Psoas muscle (tissue), 8 donors: ENCODE results near the gene TMEM63B. TPM values are rescaled to one million over a fixed set of nuclear protein-coding genes. Genes with fewer than 3 reads are reported as not detected.

Experiments
- ATAC-seq, 4 donors: fragments of 200-7000 bp; cut with Tn5 transposase; one replicate each; pipeline ENCODE4 v1.9.1; 2020; ENCODE audit warnings: moderate library complexity in 3 of 4, mild to moderate bottlenecking in 2 of 4
- DNase-seq, 2 donors: peaks; one replicate each; pipeline ENCODE4 v3.0.0-alpha.2; 2020
- H3K27ac ChIP-seq: fragments of 200-600 bp; one replicate; pipeline ENCODE4 v1.8.0; 2022
- H3K27me3 ChIP-seq, 3 donors: fragments of 200-600 bp in 1 of 3; one replicate each; pipeline versions ENCODE4 v1.6.1 to v1.8.0; 2013 to 2022; ENCODE audit warnings: low read length in 2 of 3, mild to moderate bottlenecking in 2 of 3, moderate library complexity in 1 of 3; ENCODE audit not compliant: insufficient read depth in 3 of 3
- H3K36me3 ChIP-seq, 2 donors: fragments of 200-600 bp in 1 of 2; one replicate each; pipeline versions ENCODE4 v1.6.1 to v1.8.0; 2013 to 2022; ENCODE audit warnings: low read depth in 1 of 2, mild to moderate bottlenecking in 1 of 2, moderate library complexity in 1 of 2; ENCODE audit not compliant: insufficient read depth in 1 of 2
- H3K4me1 ChIP-seq: fragments of 200-600 bp; one replicate; pipeline ENCODE4 v1.8.0; 2022
- H3K4me3 ChIP-seq: fragments of 200-600 bp; one replicate; pipeline ENCODE4 v1.8.0; 2022; ENCODE audit warnings: mild to moderate bottlenecking
- H3K9me3 ChIP-seq: fragments of 200-600 bp; one replicate; pipeline ENCODE4 v1.8.0; 2022
- WGBS, 3 donors: extraction: QIAGEN DNeasy Blood & Tissue Kit; methylation state at CpG; one replicate each; pipeline versions ENCODE4 v1.1.6 to v1.1.7; 2013; 5-methylcytosine and 5-hydroxymethylcytosine counted together
- intact Hi-C, 2 donors: fragments of 100-400 bp; cut with DNase I; formaldehyde crosslinking; loops; one replicate each; pipeline versions ENCODE4 v1.11.0 to v1.14.2; 2022
- polyA plus RNA-seq, 3 donors: library from polyadenylated mRNA; stranded (reverse); fragments of 200-250 nt; gene quantifications; one replicate each; pipeline ENCODE4 v1.2.3, GENCODE V29; 2013
- total RNA-seq, 4 donors: library from RNA; stranded (reverse); fragmentation: NEBNext Ultra II Directional in 2 of 4; extraction: Animal tissue kit (Norgen Biotek cat#: 25700) in 2 of 4; gene quantifications; one replicate each; pipeline versions ENCODE4 v1.2.1 to v1.2.4, GENCODE V29; 2021 to 2023
- TF ChIP-seq, protein P1 (sequence below): fragments of 200-600 bp; IDR thresholded peaks from one replicate; pipeline ENCODE4 v1.8.0; 2022; ENCODE audit warnings: antibody characterized with exemption
- donor health status: healthy with polysubstance abuse.
- donor health status: DM: no; HTN: no; CAD: no; lungs with moderate emphysema.
- donor health status: Bipolar disorder and iron deficiency.
- donor health status: healthy.
- donor health status: DM: yes; HTN: yes; CAD: no.
- donor health status: DM: no; HTN: no; CAD: no.
- donor health status: DM: no; HTN: no; CAD: no.
- donor health status: DM: yes; HTN: yes; CAD: no.

The TMEM63B gene
- total and polyA plus RNA-seq, 7 donors = 23.5 to 121 (median 38.4) TPM

DNA sequence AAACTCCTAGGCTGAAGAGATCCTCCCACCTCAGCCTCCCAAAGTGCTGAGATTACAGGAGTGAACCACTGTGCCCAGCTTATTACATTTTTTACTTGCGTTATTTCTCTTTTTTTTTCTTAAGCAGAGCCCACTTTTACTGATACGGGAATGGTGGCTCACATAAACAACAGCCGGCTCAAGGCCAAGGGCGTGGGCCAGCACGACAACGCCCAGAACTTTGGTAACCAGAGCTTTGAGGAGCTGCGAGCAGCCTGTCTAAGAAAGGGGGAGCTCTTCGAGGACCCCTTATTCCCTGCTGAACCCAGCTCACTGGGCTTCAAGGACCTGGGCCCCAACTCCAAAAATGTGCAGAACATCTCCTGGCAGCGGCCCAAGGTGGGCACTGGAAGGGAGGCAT is 41.8 kb downstream of the TMEM63B start:
- Histone ChIP-seq H3K36me3 (no peaks in the 10 kb centered on the region), H3K4me1 (peaks cover 8% of the 10 kb centered on the region), H3K27ac (no peak overlapping the region), H3K27me3 (peaks cover 0 to 4% (median 0%) of the 10 kb centered on the region in 3 donors), H3K4me3 (no peak overlapping the region), H3K9me3 (no peaks in the 10 kb centered on the region)
- DNase-seq (no peak), ATAC-seq (no peak)
- intact Hi-C loops = no loop called here
- WGBS, 3 donors = 50 to 60% (median 52%) methylated on average over 9 of the region's 9 CpGs
- TF ChIP-seq, protein P1, sequence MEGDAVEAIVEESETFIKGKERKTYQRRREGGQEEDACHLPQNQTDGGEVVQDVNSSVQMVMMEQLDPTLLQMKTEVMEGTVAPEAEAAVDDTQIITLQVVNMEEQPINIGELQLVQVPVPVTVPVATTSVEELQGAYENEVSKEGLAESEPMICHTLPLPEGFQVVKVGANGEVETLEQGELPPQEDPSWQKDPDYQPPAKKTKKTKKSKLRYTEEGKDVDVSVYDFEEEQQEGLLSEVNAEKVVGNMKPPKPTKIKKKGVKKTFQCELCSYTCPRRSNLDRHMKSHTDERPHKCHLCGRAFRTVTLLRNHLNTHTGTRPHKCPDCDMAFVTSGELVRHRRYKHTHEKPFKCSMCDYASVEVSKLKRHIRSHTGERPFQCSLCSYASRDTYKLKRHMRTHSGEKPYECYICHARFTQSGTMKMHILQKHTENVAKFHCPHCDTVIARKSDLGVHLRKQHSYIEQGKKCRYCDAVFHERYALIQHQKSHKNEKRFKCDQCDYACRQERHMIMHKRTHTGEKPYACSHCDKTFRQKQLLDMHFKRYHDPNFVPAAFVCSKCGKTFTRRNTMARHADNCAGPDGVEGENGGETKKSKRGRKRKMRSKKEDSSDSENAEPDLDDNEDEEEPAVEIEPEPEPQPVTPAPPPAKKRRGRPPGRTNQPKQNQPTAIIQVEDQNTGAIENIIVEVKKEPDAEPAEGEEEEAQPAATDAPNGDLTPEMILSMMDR = no peak

DNA sequence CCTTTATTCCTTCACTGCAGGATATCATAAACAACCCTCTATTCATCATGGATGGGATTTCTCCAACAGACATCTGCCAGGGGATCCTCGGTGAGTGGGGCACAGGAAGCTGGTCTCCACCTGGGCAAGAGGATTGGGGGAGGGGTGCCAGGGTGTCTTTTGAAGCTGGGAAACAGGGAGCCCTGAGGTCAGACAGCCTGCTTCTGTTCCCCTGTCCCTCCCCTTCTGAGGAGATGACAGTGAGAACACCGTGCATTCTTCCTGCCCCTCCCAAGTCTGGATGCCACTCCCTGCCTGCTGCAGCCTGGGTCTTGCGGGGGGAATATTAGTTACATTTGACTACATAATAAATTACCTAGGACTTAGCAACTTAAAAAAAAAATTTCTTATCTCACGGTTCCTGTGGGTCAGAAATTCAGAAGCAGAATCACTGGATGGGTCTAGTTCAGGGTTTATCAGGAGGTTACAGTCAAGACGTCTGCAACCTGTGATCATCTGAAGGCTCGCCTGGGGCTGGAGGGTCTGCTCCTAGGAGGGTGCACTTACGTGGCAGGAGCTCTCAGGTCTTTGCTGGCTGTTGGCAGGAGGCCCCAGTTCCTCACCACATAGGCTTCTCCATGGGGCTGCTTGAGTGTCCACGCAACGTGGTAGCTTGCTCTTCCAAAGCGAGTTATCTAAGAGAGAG is 42.7 kb downstream of the TMEM63B start:
- ATAC-seq = no peak

DNA sequence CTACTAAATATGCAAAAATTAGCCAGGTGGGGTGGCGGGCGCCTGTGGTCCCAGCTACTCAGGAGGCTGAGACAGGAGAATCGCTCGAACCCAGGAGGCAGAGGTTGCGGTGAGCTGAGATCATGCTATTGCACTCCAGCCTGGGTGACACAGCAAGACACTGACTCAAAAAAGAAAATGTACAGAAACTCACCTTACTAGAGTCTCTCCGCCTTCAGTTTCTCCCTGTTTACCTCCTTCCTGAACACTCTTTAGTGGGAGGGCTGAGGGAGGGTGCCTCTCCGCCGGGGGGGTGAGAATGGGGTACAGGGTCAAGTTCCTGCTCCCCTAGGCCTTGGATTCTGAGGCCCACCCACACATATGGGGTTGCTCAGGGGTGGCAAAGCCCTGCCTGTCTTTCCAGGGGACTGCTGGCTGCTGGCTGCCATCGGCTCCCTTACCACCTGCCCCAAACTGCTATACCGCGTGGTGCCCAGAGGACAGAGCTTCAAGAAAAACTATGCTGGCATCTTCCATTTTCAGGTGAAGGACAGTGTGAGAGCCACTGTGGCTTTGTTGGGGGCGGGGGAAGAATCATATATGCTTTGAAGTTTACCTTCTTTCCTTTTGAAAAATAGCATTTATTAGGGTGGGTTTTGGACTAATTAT is 44.7 kb downstream of the TMEM63B start:
- DNase-seq (no peak), ATAC-seq (peak in 1 of 4 donors; percentile 11)
- WGBS, 3 donors = 76 to 79% (median 79%) methylated on average over 12 of the region's 12 CpGs
- intact Hi-C loops = loop anchor here (1.0 to 5.0 kb wide), 4 partner anchors 62 to 167 kb away; no protein-coding TSS in a partner anchor
- TF ChIP-seq, protein P1 = no peak
- Histone ChIP-seq H3K4me3 (no peak overlapping the region), H3K27me3 (no peaks in the 10 kb centered on the region), H3K27ac (no peak overlapping the region), H3K4me1 (peaks cover 8% of the 10 kb centered on the region), H3K9me3 (no peaks in the 10 kb centered on the region), H3K36me3 (no peaks in the 10 kb centered on the region)

More for the DNA sequence above, 42.7 kb downstream of the TMEM63B start:
- Histone ChIP-seq H3K27ac (no peak overlapping the region), H3K4me1 (peaks cover 8% of the 10 kb centered on the region), H3K4me3 (no peak overlapping the region), H3K36me3 (no peaks in the 10 kb centered on the region), H3K27me3 (peaks cover 0 to 4% (median 0%) of the 10 kb centered on the region in 3 donors), H3K9me3 (no peaks in the 10 kb centered on the region)
- DNase-seq = no peak
- intact Hi-C loops = loop anchor here (2.0 to 5.0 kb wide), 2 partner anchors 167 to 169 kb away; no protein-coding TSS in a partner anchor
- WGBS, 3 donors = 74 to 82% (median 80%) methylated on average over 10 of the region's 10 CpGs
- TF ChIP-seq, protein P1 = no peak

DNA sequence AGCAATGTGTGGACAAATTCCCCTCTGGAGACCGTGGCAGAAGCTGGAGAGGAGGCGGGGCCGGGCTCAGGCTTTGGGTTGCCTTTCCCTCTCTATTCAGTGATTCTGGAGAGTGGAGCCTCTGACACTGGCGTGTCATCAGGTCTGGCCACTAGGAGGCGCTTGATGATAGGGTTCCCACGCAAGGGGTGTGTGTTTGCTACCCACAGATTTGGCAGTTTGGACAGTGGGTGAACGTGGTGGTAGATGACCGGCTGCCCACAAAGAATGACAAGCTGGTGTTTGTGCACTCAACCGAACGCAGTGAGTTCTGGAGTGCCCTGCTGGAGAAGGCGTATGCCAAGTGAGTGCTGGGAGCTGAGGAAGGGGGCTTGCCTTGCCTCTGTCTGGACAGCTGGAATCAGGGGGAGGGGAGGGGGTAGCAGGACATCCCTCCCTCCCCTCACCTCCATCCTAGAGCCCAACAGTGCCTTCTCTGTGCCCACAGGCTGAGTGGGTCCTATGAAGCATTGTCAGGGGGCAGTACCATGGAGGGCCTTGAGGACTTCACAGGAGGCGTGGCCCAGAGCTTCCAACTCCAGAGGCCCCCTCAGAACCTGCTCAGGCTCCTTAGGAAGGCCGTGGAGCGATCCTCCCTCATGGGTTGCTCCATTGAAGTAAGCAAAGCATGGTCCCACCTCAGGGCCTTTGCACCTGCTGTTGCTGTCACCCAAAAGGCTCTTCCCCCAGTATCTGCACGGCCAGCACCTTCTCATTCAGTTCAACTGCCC is 45.6 kb downstream of the TMEM63B start:
- DNase-seq (peak; percentile 85 to 91), ATAC-seq (peak; percentile 95 to 98 (median 96))
- intact Hi-C loops = loop anchor here (1.0 to 5.0 kb wide), 3 partner anchors 61 to 164 kb away; no protein-coding TSS in a partner anchor
- WGBS, 3 donors = 27 to 29% (median 28%) methylated on average over 15 of the region's 15 CpGs
- Histone ChIP-seq H3K9me3 (no peaks in the 10 kb centered on the region), H3K36me3 (no peaks in the 10 kb centered on the region), H3K27ac (no peak overlapping the region), H3K4me3 (no peak overlapping the region), H3K4me1 (peaks cover 8% of the 10 kb centered on the region), H3K27me3 (no peaks in the 10 kb centered on the region)
- TF ChIP-seq, protein P1 = peak; percentile 90
